HG03139 (cell line): Measurements from ENCODE around the gene TRIM31.

Experiments used
- ATAC-seq: cut with Tn5 transposase; IDR thresholded peaks from one replicate; pipeline ENCODE4 v1.9.1; 2021; ENCODE audit not compliant: unreplicated experiment

Gene TRIM31

DNA sequence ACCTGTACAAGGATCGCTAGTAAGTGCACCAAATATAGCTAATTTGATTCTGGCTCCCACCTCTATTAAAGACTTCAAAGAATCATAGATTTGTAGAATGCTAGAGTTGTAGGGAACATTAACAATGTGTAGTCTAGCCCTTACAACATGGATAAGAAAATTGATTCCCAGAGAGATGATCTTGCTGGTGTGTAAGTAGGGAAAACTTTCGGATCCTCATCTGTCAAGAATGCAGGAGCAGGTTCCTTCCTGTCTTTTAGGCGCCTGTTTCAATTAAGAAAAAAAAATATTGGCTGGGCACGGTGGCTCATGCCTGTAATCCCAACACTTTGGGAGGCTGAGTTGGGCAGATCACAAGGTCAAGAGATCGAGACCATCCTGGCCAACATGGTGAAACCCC, 25.0 kb downstream of the TRIM31 start:
- no peak for ATAC-seq

GRCh38 chr6:30077218-30077617, 35.7 kb downstream of the TRIM31 start:
- ATAC-seq = no peak

- ATAC-seq = no peak
These were observed 36.8 kb downstream of the TRIM31 start for GRCh38 chr6:30075790-30076732.

- ATAC-seq = no peak
These were observed 37.6 kb downstream of the TRIM31 start, which contains the start of gene RNF39 for GRCh38 chr6:30075094-30075789. RNF39 (minus strand) TSS chr6:30075769; CDS start chr6:30075585, 184 bp downstream.

- no peak for ATAC-seq
These were observed 38.4 kb downstream of the TRIM31 start for GRCh38 chr6:30074331-30075093.

DNA sequence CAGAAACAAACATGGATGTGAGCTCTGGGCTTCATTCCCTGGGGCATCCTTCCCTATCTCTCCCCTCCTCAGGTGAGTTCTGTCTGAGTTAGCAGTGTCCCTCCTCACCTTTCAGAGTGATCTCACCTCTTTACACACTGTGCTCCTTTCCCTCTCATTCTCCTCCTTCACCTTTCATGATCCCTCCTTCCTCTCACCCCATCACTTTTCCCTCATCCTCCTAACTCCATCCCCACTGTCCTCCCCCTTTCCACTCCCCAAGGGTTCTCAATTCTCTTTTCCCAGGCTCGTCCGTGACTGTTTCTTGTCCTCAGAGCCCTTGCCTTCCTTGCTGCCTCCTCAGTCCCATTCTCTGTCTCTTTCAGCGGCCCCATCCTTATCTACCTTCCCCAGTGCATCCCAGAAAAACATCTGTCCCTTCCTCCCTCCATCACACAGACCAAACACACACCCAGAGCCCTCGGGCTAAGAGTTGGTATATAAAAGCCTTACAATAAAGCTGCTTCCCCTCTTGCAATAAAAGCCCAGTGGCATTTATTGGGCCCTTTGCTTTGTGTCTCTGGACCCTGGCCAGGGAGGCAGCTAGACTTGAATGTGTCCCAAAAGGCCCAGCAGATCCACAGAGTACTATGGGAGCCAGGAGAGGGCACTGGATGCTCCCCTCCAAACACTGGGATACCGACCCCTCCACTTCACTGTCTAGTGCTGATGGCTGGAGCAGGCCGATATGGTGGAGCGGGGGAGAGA, 39.2 kb downstream of the TRIM31 start:
- ATAC-seq = no peak

GRCh38 chr6:30071858-30072257, 41.0 kb downstream of the TRIM31 start:
- no peak for ATAC-seq

- no peak for ATAC-seq
These were observed 41.6 kb downstream of the TRIM31 start for GRCh38 chr6:30071081-30071818.

DNA sequence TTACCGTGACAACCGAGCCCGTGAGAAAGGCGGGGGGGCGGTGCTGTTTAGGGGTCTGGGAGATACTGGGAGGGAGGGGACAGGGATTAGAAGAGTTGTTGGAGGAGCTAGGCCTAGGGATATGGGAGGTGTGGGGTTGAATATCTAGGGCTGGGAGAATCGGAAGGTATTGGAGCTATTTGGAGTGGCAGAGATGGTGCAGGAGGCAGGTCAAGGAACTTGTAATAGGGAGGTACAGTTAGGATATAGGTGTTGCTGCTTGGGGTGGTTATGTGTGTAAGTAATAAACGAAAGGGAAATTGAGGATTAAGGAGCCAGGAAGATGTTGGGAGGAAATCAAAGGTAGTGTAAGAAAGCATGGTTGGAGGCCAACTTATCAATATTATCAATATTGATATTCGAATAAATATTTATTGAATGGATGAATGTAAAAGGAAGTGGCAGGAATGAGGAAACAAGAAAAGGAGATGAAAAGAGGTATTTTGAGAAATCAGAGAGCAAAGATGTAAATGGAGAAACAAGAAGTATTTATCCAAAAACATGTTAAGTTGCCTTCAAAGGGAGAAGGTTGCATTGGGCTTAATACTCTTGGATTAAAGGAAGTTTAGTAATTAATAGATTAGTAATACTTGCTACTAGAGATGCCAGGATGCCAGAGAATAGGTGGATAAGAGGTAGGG, 45.3 kb downstream of the TRIM31 start:
- no peak for ATAC-seq

GRCh38 chr6:30066577-30067459, 46.1 kb downstream of the TRIM31 start, which contains the start of gene PPP1R11:
PPP1R11 (plus strand) TSS chr6:30067198; CDS start chr6:30067411, 213 bp downstream.
- ATAC-seq = peak; percentile 93

DNA sequence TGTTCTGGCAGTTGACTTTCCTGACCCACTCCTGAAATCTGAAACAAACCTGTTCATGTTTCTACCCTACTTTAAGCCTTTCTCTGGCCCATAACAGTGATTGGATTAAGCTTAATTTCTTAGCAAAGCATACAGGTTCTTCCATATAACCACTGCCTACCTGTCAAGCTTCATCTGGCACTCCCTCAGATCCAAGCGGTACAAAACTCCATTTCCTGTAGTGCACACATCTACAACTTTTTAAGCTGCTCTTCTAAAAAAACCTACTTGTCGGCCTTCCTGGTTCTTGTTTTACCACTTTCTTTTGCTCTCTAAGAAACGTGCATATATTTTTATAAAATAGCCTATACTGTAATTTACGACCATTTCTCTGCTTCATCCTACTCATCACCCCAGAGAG, 46.8 kb downstream of the TRIM31 start:
- ATAC-seq = no peak

GRCh38 chr6:30063315-30063714, 49.6 kb downstream of the TRIM31 start:
- no peak for ATAC-seq

- ATAC-seq = no peak
These were observed 50.3 kb downstream of the TRIM31 start for GRCh38 chr6:30062471-30063178.

- ATAC-seq = peak; percentile 6
These were observed 50.9 kb downstream of the TRIM31 start for GRCh38 chr6:30061858-30062458.

GRCh38 chr6:30061092-30061857, 51.6 kb downstream of the TRIM31 start, which contains the start of gene POLR1H:
POLR1H (plus strand) TSS chr6:30061265; CDS start chr6:30061525, 260 bp downstream.
- peak; percentile 65 for ATAC-seq

DNA sequence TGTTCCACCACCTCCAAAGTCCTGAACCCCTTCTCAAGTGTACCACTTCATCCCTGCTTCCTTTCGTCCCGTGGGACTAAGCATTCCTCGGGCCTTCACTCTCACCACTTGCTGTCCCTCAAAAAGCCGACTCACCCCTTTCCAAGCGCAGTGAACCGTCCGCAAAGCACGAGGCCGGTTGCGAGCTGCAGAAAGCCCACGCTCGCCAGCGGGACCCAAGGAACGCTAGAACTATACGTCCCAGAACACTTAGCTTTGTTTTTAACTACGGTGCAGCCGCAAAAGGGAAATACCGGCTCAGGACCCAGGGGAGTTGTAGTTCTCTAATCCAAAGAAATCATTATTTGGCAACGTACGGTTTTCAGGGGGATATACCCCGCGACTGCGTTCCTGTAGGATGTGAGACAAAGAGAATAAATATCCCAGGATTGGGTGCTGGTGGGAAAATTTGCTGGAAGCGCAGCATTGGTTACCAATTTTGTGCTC, 52.2 kb downstream of the TRIM31 start:
- ATAC-seq = peak; percentile 14
